HepG2 (cell line): Measurements from ENCODE around the gene PIEZO1. TPM values are rescaled to one million over a fixed set of nuclear protein-coding genes. Genes with fewer than 3 reads are reported as not detected.

ENCODE experiments used
- CCDC6 ChIP-seq: sonication (generic); formaldehyde crosslinking; IDR thresholded peaks from 2 replicates; pipeline ENCODE4 v1.8.1; 2022; ENCODE audit warnings: mild to moderate bottlenecking, missing genetic modification reagents, moderate library complexity
- DMTF1 ChIP-seq: sonication (generic); formaldehyde crosslinking; IDR thresholded peaks from 2 replicates; pipeline ENCODE4 v1.4.0; 2020; ENCODE audit warnings: mild to moderate bottlenecking, missing genetic modification reagents
- GATAD2A ChIP-seq: IDR thresholded peaks from 2 replicates; pipeline ENCODE4 v1.6.1; 2016
- KAT8 ChIP-seq: IDR thresholded peaks from 2 replicates; pipeline ENCODE4 v1.6.1; 2016; ENCODE audit warnings: missing genetic modification reagents, missing compliant biosample characterization
- KDM5A ChIP-seq: fragments of 200-600 bp; sonication (generic); IDR thresholded peaks from 2 replicates; pipeline ENCODE4 v1.7.0; 2018; ENCODE audit warnings: antibody characterized with exemption, mild to moderate bottlenecking, low read length, borderline replicate concordance
- NFE2L1 ChIP-seq: sonication (generic); formaldehyde crosslinking; IDR thresholded peaks from 2 replicates; pipeline ENCODE4 v1.4.0; 2020; ENCODE audit warnings: missing genetic modification reagents, mild to moderate bottlenecking, borderline replicate concordance
- NR2F2 ChIP-seq: IDR thresholded peaks from 2 replicates; pipeline ENCODE4 v1.6.1; 2012; ENCODE audit warnings: low read depth, inconsistent platforms, borderline replicate concordance
- PTBP1 ChIP-seq: fragments of 200-400 bp; formaldehyde crosslinking; IDR thresholded peaks from 2 replicates; pipeline ENCODE4 v1.6.1; 2018; ENCODE audit warnings: low read length, low read depth; ENCODE audit not compliant: poor library complexity, severe bottlenecking
- SCMH1 ChIP-seq: sonication (generic); formaldehyde crosslinking; IDR thresholded peaks from 2 replicates; pipeline ENCODE4 v1.9.0; 2021; ENCODE audit warnings: missing genetic modification reagents, mild to moderate bottlenecking, borderline replicate concordance
- TGIF2 ChIP-seq: IDR thresholded peaks from 2 replicates; pipeline ENCODE4 v1.6.1; 2016; ENCODE audit warnings: control low read depth, missing compliant biosample characterization
- U2AF1 ChIP-seq: fragments of 200-400 bp; formaldehyde crosslinking; optimal IDR thresholded peaks from 2 replicates; pipeline ENCODE3; 2017; ENCODE audit warnings: mild to moderate bottlenecking, low read depth, low read length
- WIZ ChIP-seq: sonication (generic); formaldehyde crosslinking; IDR thresholded peaks from 2 replicates; pipeline ENCODE4 v1.5.1; 2020; ENCODE audit warnings: mild to moderate bottlenecking, missing genetic modification reagents
- ZNF10 ChIP-seq: sonication (generic); formaldehyde crosslinking; IDR thresholded peaks from 2 replicates; pipeline ENCODE4 v1.4.0; 2020; ENCODE audit warnings: mild to moderate bottlenecking, low read depth, missing genetic modification reagents, borderline replicate concordance
- ZNF251 ChIP-seq: sonication (generic); formaldehyde crosslinking; IDR thresholded peaks from 2 replicates; pipeline ENCODE4 v1.9.0; 2021; ENCODE audit warnings: mild to moderate bottlenecking, missing genetic modification reagents
- ZNF276 ChIP-seq: sonication (generic); formaldehyde crosslinking; IDR thresholded peaks from 2 replicates; pipeline ENCODE4 v1.4.0; 2020; ENCODE audit warnings: mild to moderate bottlenecking, low read depth, missing genetic modification reagents
- ZNF335 ChIP-seq: sonication (generic); formaldehyde crosslinking; IDR thresholded peaks from 2 replicates; pipeline ENCODE4 v1.4.0; 2020; ENCODE audit warnings: missing genetic modification reagents
- ZNF432 ChIP-seq: sonication (generic); formaldehyde crosslinking; IDR thresholded peaks from 2 replicates; pipeline ENCODE4 v1.5.0; 2020; ENCODE audit warnings: missing genetic modification reagents, mild to moderate bottlenecking, borderline replicate concordance
- ZNF569 ChIP-seq: sonication (generic); formaldehyde crosslinking; IDR thresholded peaks from 2 replicates; pipeline ENCODE4 v1.5.0; 2020; ENCODE audit warnings: mild to moderate bottlenecking, missing genetic modification reagents, moderate library complexity, borderline replicate concordance
- ZNF619 ChIP-seq: sonication (generic); formaldehyde crosslinking; IDR thresholded peaks from 2 replicates; pipeline ENCODE4 v1.4.0; 2020; ENCODE audit warnings: mild to moderate bottlenecking, missing genetic modification reagents
- ZNF749 ChIP-seq: sonication (generic); formaldehyde crosslinking; IDR thresholded peaks from 2 replicates; pipeline ENCODE4 v1.8.0; 2022; ENCODE audit warnings: mild to moderate bottlenecking, missing genetic modification reagents, moderate library complexity, borderline replicate concordance
- ZSCAN29 ChIP-seq: sonication (generic); formaldehyde crosslinking; conservative IDR thresholded peaks from 2 replicates; pipeline ENCODE4 v1.4.0; 2020; ENCODE audit warnings: mild to moderate bottlenecking, missing genetic modification reagents
- polyA plus RNA-seq, 8 experiments: library from polyadenylated mRNA; depleted of rRNA in 3 of 8; stranded (reverse) in 7 of 8; unstranded in 1 of 8; fragments of >200 nt; fragmentation: Illumina TruSeq in 4 of 8; extraction: Trizol in 4 of 8; gene quantifications; 2 replicates each; pipeline versions ENCODE4 v1.2.1 to v1.2.3, GENCODE V29; 2011 to 2016; ENCODE audit warnings: low read depth in 4 of 8, missing spikeins in 1 of 8, mixed read lengths in 1 of 8; ENCODE audit not compliant: insufficient read depth in 1 of 8
- total RNA-seq, 5 experiments: library from RNA; depleted of rRNA; stranded (reverse); fragments of >200 nt; fragmentation: Illumina TruSeq; extraction: Trizol; gene quantifications; 2 replicates each; pipeline ENCODE4 v1.2.3, GENCODE V29; 2016; ENCODE audit warnings: low read depth in 1 of 5
- TF ChIP-seq, protein P1 (sequence below): sonication (generic); formaldehyde crosslinking; IDR thresholded peaks from 2 replicates; pipeline ENCODE4 v1.8.0; 2022; ENCODE audit warnings: mild to moderate bottlenecking, missing genetic modification reagents, moderate library complexity
- TF ChIP-seq, protein P2 (sequence below): sonication (generic); formaldehyde crosslinking; IDR thresholded peaks from 2 replicates; pipeline ENCODE4 v1.8.0; 2022; ENCODE audit warnings: missing genetic modification reagents, mild to moderate bottlenecking, borderline replicate concordance
- TF ChIP-seq, protein P3 (sequence below): sonication (generic); formaldehyde crosslinking; IDR thresholded peaks from 2 replicates; pipeline ENCODE4 v1.4.0; 2020; ENCODE audit warnings: mild to moderate bottlenecking, low read depth, missing genetic modification reagents
- TF ChIP-seq, protein P4 (sequence below): IDR thresholded peaks from 2 replicates; pipeline ENCODE4 v1.6.1; 2012; ENCODE audit warnings: inconsistent platforms

PIEZO1 gene
- total and polyA plus RNA-seq, 2 of the 13 experiments (the other 11 are each of a cell fraction or from before 2014, with no cell fraction given): 67.9 to 85.0 TPM

- no peak for TF ChIP-seq TGIF2 (CRISPR knock-in tag)
- TF ChIP-seq, protein P1, sequence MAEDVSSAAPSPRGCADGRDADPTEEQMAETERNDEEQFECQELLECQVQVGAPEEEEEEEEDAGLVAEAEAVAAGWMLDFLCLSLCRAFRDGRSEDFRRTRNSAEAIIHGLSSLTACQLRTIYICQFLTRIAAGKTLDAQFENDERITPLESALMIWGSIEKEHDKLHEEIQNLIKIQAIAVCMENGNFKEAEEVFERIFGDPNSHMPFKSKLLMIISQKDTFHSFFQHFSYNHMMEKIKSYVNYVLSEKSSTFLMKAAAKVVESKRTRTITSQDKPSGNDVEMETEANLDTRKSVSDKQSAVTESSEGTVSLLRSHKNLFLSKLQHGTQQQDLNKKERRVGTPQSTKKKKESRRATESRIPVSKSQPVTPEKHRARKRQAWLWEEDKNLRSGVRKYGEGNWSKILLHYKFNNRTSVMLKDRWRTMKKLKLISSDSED: no peak
- TF ChIP-seq NFE2L1 (CRISPR knock-in tag): no peak
- TF ChIP-seq ZNF276 (CRISPR knock-in tag): no peak
- TF ChIP-seq PTBP1: no peak
- TF ChIP-seq, protein P2, sequence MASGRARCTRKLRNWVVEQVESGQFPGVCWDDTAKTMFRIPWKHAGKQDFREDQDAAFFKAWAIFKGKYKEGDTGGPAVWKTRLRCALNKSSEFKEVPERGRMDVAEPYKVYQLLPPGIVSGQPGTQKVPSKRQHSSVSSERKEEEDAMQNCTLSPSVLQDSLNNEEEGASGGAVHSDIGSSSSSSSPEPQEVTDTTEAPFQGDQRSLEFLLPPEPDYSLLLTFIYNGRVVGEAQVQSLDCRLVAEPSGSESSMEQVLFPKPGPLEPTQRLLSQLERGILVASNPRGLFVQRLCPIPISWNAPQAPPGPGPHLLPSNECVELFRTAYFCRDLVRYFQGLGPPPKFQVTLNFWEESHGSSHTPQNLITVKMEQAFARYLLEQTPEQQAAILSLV: no peak
- no peak for TF ChIP-seq ZNF251
- no peak for TF ChIP-seq ZNF432
- TF ChIP-seq ZSCAN29 (CRISPR knock-in tag): no peak
- no peak for TF ChIP-seq KAT8 (CRISPR knock-in tag)
- TF ChIP-seq, protein P3, sequence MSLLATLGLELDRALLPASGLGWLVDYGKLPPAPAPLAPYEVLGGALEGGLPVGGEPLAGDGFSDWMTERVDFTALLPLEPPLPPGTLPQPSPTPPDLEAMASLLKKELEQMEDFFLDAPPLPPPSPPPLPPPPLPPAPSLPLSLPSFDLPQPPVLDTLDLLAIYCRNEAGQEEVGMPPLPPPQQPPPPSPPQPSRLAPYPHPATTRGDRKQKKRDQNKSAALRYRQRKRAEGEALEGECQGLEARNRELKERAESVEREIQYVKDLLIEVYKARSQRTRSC: no peak
- TF ChIP-seq WIZ (CRISPR knock-in tag): no peak
- TF ChIP-seq U2AF1: peak; percentile 1
- TF ChIP-seq ZNF335 (CRISPR knock-in tag): no peak
- TF ChIP-seq ZNF749 (CRISPR knock-in tag): no peak
- TF ChIP-seq KDM5A: no peak
- TF ChIP-seq CCDC6 (CRISPR knock-in tag): no peak
- TF ChIP-seq, protein P4, sequence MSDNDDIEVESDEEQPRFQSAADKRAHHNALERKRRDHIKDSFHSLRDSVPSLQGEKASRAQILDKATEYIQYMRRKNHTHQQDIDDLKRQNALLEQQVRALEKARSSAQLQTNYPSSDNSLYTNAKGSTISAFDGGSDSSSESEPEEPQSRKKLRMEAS: no peak
- TF ChIP-seq GATAD2A (CRISPR knock-in tag): no peak
- TF ChIP-seq ZNF569 (CRISPR knock-in tag): no peak
- no peak for TF ChIP-seq ZNF10 (CRISPR knock-in tag)
- no peak for TF ChIP-seq NR2F2
- no peak for TF ChIP-seq DMTF1 (CRISPR knock-in tag)
- TF ChIP-seq ZNF619 (CRISPR knock-in tag): no peak
- TF ChIP-seq SCMH1: no peak
Observed at GRCh38 chr16:88771294-88771772, 13.7 kb downstream of the PIEZO1 start (continued).
